Measurements from ENCODE around the gene HOXA6. TPM values are rescaled to one million over a fixed set of nuclear protein-coding genes. Genes with fewer than 3 reads are reported as not detected.

HOXA6 gene
- 0.22 and 4.3 TPM in 2 replicates for total RNA-seq

GRCh38 chr7:27147199-27148030 lies at the start of gene HOXA6:
Gene HOXA6, minus strand, starts transcription at chr7:27147774. Its CDS starts 25 bp downstream, at chr7:27147749.

GRCh38 chr7:27185013-27185853 lies 37.7 kb upstream of the HOXA6 start, which contains the start of gene HOXA11:
Gene HOXA11, minus strand, starts transcription at chr7:27185232. Its CDS starts 88 bp downstream, at chr7:27185144.

GRCh38 chr7:27173956-27174873 lies 26.6 kb upstream of the HOXA6 start, which contains the start of gene HOXA10:
Gene HOXA10, minus strand, starts transcription at chr7:27174320. Its CDS starts 14 bp downstream, at chr7:27174306.

GRCh38 chr7:27165089-27165995 lies 17.8 kb upstream of the HOXA6 start, which contains the start of gene HOXA9:
Gene HOXA9, minus strand, starts transcription at chr7:27165537. Its CDS starts 80 bp downstream, at chr7:27165457.

GRCh38 chr7:27156508-27156898 lies 8.9 kb upstream of the HOXA6 start, which contains the start of gene HOXA7:
Gene HOXA7, minus strand, starts transcription at chr7:27156675. Its CDS starts 130 bp downstream, at chr7:27156545.

GRCh38 chr7:27151931-27152815 lies 4.6 kb upstream of the HOXA6 start, which contains the start of gene HOXA3:
Gene HOXA3, minus strand, starts transcription at chr7:27152583. Its CDS starts 41,943 bp downstream, at chr7:27110640.

GRCh38 chr7:27143023-27143949 lies 4.3 kb downstream of the HOXA6 start, which contains the start of gene HOXA5:
Gene HOXA5, minus strand, starts transcription at chr7:27143681. Its CDS starts 74 bp downstream, at chr7:27143607.

GRCh38 chr7:27130540-27131389 lies 16.8 kb downstream of the HOXA6 start, which contains the start of gene HOXA4:
Gene HOXA4, minus strand, starts transcription at chr7:27130757. Its CDS starts 24 bp downstream, at chr7:27130733.

GRCh38 chr7:27102581-27103442 lies 44.8 kb downstream of the HOXA6 start, which contains the start of gene HOXA2:
Gene HOXA2, minus strand, starts transcription at chr7:27102683. Its CDS starts 183 bp downstream, at chr7:27102500.

GRCh38 chr7:27095897-27096767 lies 51.4 kb downstream of the HOXA6 start, which contains the start of gene HOXA1:
Gene HOXA1, minus strand, starts transcription at chr7:27096000. Its CDS starts 88 bp downstream, at chr7:27095912.

All from placental pericyte (primary cell).